ENCODE results near the gene STOX2.
"Not testable (repeated sequence)": the region's sequence is repeated elsewhere in the genome, so short reads cannot be mapped to it uniquely, and the experiment has no call there.

STOX2 gene

GRCh38 chr4:183936574-183937345 is 31.7 kb downstream of the STOX2 start:
- DNase-seq (ENCODE audit: low spot score) = no peak

- DNase-seq (ENCODE audit: low spot score) = no peak
Measured at GRCh38 chr4:183940864-183941263, 35.8 kb downstream of the STOX2 start.

DNA sequence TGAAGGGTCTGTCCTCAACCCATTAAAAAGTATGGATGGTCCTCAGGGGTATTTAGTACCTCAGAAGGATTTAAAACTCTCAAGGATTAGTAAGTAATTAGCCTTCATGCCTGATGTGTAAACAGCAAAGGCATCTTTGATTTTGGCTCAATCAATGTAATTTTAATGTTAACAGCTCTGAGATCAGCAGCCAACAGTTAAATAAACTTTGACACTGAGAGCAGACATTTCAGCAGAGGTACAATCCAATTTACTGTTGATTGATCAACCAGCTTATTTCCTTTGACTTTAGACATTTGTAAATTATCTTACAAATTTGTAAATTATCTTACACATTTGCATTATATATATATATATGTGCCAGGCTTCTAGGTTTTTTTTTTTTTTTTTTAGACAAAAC is 36.9 kb downstream of the STOX2 start:
- DNase-seq (ENCODE audit: low spot score) = no peak

DNA sequence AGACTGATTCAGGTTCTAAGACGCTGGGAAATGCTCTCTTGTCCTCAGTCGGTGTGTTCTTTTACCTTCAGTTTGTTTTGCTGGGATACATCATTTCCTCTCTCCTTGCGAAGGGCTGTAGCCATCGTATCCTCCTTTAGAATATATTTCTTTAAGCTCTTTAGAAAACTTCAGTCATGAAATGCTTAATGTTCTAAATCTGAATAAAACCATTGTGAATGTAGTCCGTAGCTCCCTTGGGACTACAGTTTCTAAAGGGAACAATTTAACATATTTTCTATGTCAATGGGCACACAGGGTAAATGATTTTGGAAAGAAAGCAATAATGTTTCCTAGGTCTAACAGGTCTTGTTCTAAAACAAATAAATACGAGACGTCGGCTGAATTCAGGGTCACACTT is 40.6 kb downstream of the STOX2 start:
- no peak for DNase-seq (ENCODE audit: low spot score)

DNA sequence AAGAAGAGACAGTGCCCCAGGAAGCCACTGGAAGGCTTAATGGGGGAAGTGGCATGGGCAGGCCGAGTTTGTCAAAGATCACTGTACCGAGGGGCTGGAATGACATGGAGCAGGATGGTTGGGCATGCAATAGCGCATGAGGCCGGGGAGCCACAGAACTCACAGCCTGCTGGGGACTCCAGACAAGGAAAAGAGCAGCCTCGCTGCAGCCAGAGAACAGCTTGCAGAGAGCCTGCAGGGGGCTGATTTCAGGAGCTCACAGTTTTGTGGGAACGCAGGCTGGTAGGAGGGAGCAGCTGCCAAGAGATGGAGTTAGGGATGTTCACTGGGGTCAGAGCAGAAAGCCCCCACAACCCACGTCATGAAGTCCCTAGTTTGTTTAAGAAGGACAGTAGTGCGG is 45.4 kb downstream of the STOX2 start:
- no peak for DNase-seq (ENCODE audit: low spot score)

DNA sequence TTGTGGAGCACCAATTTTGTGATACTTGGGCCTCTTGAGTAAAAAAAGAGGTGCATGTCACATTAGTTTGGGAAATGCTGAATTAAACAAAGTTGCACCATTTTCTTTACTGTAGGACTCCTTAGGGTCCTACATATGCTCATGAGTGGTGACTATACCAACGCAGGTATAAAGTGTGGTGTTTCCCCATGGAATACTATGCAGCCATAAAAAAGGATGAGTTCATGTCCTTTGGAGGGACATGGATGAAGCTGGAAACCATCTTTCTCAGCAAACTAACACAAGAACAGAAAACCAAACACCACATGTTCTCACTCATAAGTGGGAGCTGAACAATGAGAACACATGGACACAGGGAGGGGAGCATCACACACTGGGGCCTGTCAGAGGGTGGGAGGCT is 47.5 kb downstream of the STOX2 start:
- not testable (repeated sequence) for DNase-seq (ENCODE audit: low spot score)

- no peak for DNase-seq (ENCODE audit: low spot score)
Measured at GRCh38 chr4:183959319-183960045, 54.4 kb downstream of the STOX2 start.

GRCh38 chr4:183960046-183960420 is 54.9 kb downstream of the STOX2 start:
- no peak for DNase-seq (ENCODE audit: low spot score)

DNA sequence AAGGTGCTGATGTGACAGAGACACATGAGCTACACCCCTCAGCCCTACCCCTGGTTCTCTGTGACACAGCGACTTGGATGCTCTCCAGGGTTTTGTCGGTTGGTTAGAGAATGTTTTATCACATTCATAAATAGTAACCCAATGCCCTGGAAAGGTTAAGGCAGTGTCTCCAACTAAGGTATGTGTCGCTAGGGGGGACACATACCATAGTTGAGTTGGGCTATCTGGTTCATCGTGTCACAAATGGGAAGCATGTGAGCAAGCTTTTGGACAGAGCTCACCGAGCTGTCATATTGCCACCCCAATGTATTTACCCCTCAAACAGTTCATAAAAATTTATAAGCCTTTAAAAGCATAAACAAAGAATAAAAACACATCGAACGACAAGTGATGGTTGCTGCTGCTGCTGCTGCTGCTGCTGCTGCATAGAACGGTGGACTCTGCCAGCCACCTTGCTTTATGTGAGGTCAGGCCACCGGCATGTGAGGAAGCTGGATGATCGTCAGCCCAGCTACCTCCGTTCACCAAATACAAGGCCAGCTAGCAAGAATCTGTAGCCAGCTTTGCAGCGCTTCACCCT is 55.9 kb downstream of the STOX2 start:
- no peak for DNase-seq (ENCODE audit: low spot score)

- DNase-seq (ENCODE audit: low spot score) = no peak
Measured at GRCh38 chr4:183961795-183962194, 56.7 kb downstream of the STOX2 start.

GRCh38 chr4:183962419-183962818 is 57.3 kb downstream of the STOX2 start:
- DNase-seq (ENCODE audit: low spot score) = no peak

- DNase-seq (ENCODE audit: low spot score) = no peak
Measured at GRCh38 chr4:183966371-183966770, 61.3 kb downstream of the STOX2 start.

DNA sequence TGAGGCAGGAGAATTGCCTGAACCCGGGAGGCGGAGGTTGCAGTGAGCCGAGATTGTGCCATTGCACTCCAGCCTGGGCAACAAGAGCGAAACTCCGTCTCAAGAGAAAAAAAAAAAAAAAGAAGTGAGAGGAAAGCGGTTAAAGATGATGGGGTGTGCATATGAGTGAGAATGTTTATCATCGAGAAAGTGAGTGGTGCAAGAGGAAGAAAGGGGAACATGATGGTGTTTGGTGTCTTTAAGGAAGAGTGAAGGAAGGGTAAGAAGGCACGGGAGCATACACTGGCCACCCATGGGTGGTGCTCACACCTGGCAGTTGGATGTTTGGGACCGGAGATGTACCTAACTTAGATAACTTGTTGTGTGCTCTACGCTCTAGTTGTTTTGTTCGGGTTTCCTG is 62.2 kb downstream of the STOX2 start:
- DNase-seq (ENCODE audit: low spot score) = no peak

GRCh38 chr4:183968502-183968901 is 63.4 kb downstream of the STOX2 start:
- no peak for DNase-seq (ENCODE audit: low spot score)

GRCh38 chr4:183968931-183969330 is 63.8 kb downstream of the STOX2 start:
- no peak for DNase-seq (ENCODE audit: low spot score)

DNA sequence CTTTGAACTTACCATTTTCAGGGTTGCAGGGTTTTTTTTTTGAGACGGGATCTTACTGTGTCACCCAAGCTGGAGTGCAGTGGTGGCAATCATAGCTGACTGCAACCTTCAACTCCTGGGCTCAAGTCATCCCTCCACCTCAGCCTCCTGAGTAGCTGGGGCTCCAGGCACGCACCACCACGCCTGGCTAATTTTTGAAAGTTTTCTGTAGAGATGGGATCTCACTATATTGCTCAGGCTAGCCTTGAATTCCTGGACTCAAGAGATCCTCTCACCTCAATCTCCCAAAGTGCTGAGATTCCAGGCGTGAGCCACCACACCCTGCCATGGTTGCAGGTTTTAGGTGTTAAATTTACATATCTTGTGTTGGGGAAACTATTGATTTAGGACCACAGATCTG is 64.5 kb downstream of the STOX2 start:
- no peak for DNase-seq (ENCODE audit: low spot score)

- DNase-seq (ENCODE audit: low spot score) = no peak
Measured at GRCh38 chr4:183971929-183972490, 66.9 kb downstream of the STOX2 start.

- no peak for DNase-seq (ENCODE audit: low spot score)
Measured at GRCh38 chr4:183977707-183978106, 72.6 kb downstream of the STOX2 start.

DNA sequence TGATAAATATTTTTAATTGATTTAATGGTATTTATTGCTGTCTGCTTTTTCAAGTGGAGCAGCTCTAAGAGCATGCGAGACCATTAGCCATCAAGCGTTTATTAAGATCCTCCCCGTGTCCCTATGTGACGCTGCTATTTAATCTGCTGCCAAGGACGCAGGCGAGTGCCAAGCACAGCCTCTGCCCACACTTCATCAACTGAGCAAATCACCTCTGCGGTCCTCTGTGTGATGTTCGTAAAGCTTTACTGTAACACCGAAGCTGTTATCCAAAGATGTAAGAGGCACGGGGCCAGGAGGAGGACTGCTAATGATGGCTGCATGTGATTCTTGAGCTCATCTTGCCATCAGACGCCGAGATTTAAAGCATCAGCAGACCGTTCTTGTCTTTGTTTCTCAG is 79.5 kb downstream of the STOX2 start:
- DNase-seq (ENCODE audit: low spot score) = no peak

GRCh38 chr4:183985786-183986185 is 80.7 kb downstream of the STOX2 start:
- no peak for DNase-seq (ENCODE audit: low spot score)

- no peak for DNase-seq (ENCODE audit: low spot score)
Measured at GRCh38 chr4:183986291-183986970, 81.3 kb downstream of the STOX2 start.
